ENCODE data around the gene EDRF1.

EDRF1 gene

GRCh38 chr10:125762692-125763648 is 43.5 kb downstream of the EDRF1 start:
- DNase-seq: no peak

- DNase-seq: no peak
Measured at GRCh38 chr10:125765835-125766234, 46.3 kb downstream of the EDRF1 start.

DNA sequence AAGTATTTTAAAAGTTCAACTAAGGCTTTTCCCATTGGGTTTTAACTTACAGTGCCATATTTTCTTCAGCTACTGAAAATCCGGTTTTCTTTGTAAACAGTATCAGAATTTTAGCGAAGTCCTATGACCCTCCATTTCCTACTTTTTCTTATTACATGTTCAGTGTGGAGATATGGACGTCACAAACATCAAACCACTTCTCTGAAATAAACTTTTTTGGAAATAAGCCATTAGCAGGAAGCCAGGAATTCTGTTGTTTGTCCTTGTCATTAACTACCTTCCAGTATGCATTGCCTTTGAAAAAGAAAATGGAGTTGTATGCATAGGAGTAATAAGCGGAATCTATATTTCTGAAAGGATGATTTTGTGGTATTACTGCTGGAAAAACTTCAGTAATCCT is 47.0 kb downstream of the EDRF1 start:
- DNase-seq: no peak

GRCh38 chr10:125768219-125768855 is 48.8 kb downstream of the EDRF1 start:
- no peak for DNase-seq

DNA sequence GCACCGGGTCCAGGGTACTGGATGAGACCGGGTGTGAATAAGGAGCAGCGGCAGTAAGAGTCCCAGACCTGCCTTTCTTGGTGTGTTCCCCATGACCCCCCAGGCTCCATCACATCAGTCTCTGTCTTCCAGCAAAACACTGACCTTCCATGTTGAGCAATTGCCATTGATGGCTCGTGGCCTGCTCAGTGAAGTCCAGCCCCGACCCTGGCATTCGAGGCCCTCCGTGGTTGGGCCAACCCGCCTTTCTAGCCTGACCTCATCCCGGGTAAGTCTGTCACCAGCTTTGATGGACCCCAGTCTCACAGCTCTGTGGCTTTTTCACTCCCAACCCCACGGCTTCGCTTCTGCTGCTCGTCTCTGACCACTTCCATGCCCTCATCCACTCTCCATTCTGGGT is 49.7 kb downstream of the EDRF1 start:
- DNase-seq: no peak

- no peak for DNase-seq
Measured at GRCh38 chr10:125770844-125771243, 51.3 kb downstream of the EDRF1 start.

DNA sequence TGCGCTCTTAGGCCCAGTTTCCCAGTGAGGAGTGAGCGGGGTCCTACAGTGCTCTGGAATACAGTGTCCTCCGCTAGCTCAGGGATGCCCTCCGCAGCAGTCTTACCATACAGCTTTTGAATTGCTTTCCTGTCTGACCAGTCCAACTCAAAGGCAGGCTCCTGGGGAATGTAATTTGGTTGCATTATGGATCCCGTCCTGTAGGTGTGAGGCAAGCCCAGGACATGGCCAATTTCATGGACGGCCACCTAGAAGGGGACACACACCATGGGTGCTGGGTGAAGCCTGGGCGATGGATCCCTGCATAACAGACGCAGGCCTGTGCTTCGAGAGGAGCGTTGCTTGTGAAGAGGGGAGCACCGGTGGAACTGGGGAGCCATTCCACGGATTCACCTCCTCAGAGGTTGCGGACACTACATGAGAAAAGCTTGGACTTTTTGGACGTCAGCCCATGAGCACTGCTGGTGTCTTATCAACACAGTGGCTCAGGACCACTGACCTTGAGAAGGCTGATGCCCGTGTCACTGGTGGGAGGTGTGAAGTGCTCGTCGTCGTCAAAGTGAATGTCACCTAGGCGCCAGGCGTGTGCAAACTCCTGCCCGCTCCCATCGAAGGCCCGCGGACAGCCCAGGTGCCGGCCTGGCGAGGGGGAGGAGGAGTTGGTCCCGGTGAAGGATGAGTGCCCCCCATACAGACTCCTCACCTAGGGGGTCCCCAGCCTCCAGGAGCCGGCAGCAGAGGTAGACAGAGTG is 52.8 kb downstream of the EDRF1 start:
- DNase-seq: no peak

- DNase-seq: no peak
Measured at GRCh38 chr10:125772864-125773180, 53.3 kb downstream of the EDRF1 start.

DNA sequence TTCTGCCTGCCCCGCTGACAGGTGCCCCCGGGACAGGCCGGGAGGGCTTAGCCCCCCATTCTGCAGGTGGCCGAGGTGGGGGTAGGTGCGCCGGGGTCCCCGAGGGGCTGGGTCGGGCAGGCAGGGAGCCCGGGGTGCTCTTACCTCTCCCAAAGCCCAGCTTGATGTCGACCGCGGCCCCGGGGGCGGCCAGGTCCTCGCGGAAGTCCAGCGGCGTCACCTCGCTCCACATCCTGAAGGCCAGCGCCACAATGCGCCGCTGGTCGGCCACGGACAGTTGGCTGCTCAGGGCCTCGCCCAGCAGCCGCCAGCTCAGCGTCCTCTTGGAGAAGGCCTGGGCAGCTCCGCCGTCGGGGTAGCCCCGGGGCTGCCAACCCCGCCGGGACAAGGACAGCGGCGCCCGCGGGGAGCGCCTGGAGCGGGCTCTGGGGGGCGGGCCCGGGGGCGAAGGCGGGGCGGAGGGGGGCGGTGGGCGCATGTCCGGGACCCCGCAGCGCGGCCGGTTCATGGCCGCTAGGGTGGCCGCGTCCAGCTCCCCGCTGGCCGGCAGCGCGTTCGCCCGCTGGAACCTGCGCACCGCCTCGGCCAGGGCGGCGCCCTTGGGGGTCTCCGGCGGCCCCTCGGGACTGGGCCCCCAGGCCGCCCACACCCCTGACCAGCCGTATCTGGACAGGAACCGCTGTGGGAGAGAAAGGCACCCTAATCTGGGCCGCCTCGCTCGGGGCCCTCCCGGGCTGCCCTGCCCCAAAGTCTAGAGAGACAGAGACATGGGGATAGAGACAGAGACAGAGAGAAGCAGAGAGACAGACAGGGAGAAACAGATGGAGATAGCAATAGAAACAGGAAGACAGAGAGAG is 54.4 kb downstream of the EDRF1 start:
- no peak for DNase-seq

GRCh38 chr10:125774581-125775191 is 55.2 kb downstream of the EDRF1 start:
- no peak for DNase-seq

GRCh38 chr10:125775491-125776106 is 56.1 kb downstream of the EDRF1 start, which contains the start of gene MMP21:
TSS of gene MMP21 (minus strand) at chr10:125775821. CDS start at chr10:125775821, 0 bp downstream.
- no peak for DNase-seq

GRCh38 chr10:125777806-125778205 is 58.3 kb downstream of the EDRF1 start:
- DNase-seq: no peak

- no peak for DNase-seq
Measured at GRCh38 chr10:125778556-125778955, 59.0 kb downstream of the EDRF1 start.

- DNase-seq: no peak
Measured at GRCh38 chr10:125779403-125780327, 60.2 kb downstream of the EDRF1 start.

GRCh38 chr10:125781374-125781773 is 61.9 kb downstream of the EDRF1 start:
- DNase-seq: no peak

DNA sequence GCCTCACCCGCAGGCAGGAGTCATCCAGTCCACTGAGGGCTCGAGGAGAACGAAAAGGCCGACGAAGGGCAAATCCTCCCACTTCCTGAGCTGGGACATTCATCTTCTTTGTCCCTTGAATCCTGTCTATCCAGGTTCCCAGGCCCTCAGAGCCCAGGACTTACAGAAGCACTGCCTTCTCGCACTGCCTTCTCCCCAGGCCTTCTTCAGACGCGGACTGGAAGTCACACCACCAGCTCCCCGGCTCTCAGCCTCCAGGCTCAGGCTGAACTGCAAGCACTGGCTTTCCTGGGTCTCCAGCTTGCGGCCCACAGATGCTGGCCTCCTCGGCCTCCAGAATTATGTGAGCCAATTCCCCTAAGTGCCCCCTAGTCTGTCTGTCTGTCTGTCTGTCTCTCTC is 62.5 kb downstream of the EDRF1 start:
- DNase-seq: no peak

GRCh38 chr10:125782616-125783015 is 63.1 kb downstream of the EDRF1 start:
- no peak for DNase-seq

GRCh38 chr10:125783408-125783807 is 63.9 kb downstream of the EDRF1 start:
- no peak for DNase-seq

GRCh38 chr10:125783957-125784356 is 64.4 kb downstream of the EDRF1 start:
- no peak for DNase-seq

GRCh38 chr10:125785791-125786190 is 66.3 kb downstream of the EDRF1 start:
- DNase-seq: no peak

All from activated CD4-positive, alpha-beta T cell treated with anti-CD3 and anti-CD28 coated beads for 4 hours (primary cell).